Measurements from ENCODE around the gene PLPP3. TPM values are rescaled to one million over a fixed set of nuclear protein-coding genes. Genes with fewer than 3 reads are reported as not detected.

PLPP3 gene
- total RNA-seq, 1 donor from 2014 or later: 53.9 TPM

- no peak for ATAC-seq
Observed at GRCh38 chr1:56526571-56527174, 52.7 kb downstream of the PLPP3 start.

GRCh38 chr1:56525489-56526041, 53.8 kb downstream of the PLPP3 start:
- ATAC-seq: peak; percentile 48
- DNase-seq (ENCODE audit: low spot score): no peak

More at GRCh38 chr1:56526571-56527174, 52.7 kb downstream of the PLPP3 start:
- no peak for DNase-seq (ENCODE audit: low spot score)

- DNase-seq (ENCODE audit: low spot score): no peak
- ATAC-seq: no peak
Observed at GRCh38 chr1:56524263-56524662, 55.1 kb downstream of the PLPP3 start.

GRCh38 chr1:56522680-56523079, 56.7 kb downstream of the PLPP3 start:
- DNase-seq (ENCODE audit: low spot score): no peak

GRCh38 chr1:56520016-56520601, 59.3 kb downstream of the PLPP3 start:
- ATAC-seq (no peak), DNase-seq (ENCODE audit: low spot score) (no peak)

More at GRCh38 chr1:56522680-56523079, 56.7 kb downstream of the PLPP3 start:
- no peak for ATAC-seq

- DNase-seq (ENCODE audit: low spot score): no peak
- ATAC-seq: no peak
Observed at GRCh38 chr1:56517404-56518130, 61.8 kb downstream of the PLPP3 start.

GRCh38 chr1:56516539-56517252, 62.7 kb downstream of the PLPP3 start:
- ATAC-seq (peak; percentile 23), DNase-seq (ENCODE audit: low spot score) (no peak)

GRCh38 chr1:56515898-56516538, 63.3 kb downstream of the PLPP3 start:
- no peak for DNase-seq (ENCODE audit: low spot score)
- no peak for ATAC-seq

- no peak for DNase-seq (ENCODE audit: low spot score)
Observed at GRCh38 chr1:56512724-56513494, 66.5 kb downstream of the PLPP3 start.

GRCh38 chr1:56511766-56512165, 67.6 kb downstream of the PLPP3 start:
- DNase-seq (ENCODE audit: low spot score) (no peak), ATAC-seq (no peak)

More at GRCh38 chr1:56512724-56513494, 66.5 kb downstream of the PLPP3 start:
- ATAC-seq: no peak

GRCh38 chr1:56511364-56511763, 68.0 kb downstream of the PLPP3 start:
- DNase-seq (ENCODE audit: low spot score): no peak
- ATAC-seq: no peak

- no peak for DNase-seq (ENCODE audit: low spot score)
- ATAC-seq: no peak
Observed at GRCh38 chr1:56510642-56511021, 68.7 kb downstream of the PLPP3 start.

- peak; percentile 72 for DNase-seq (ENCODE audit: low spot score)
- ATAC-seq: peak; percentile 60
Observed at GRCh38 chr1:56509713-56510641, 69.4 kb downstream of the PLPP3 start.

GRCh38 chr1:56508523-56508983, 70.8 kb downstream of the PLPP3 start:
- DNase-seq (ENCODE audit: low spot score): peak; percentile 97
- ATAC-seq: peak; percentile 74

- ATAC-seq (peak; percentile 58), DNase-seq (ENCODE audit: low spot score) (no peak)
Observed at GRCh38 chr1:56507925-56508522, 71.3 kb downstream of the PLPP3 start.

- no peak for DNase-seq (ENCODE audit: low spot score)
- no peak for ATAC-seq
Observed at GRCh38 chr1:56506951-56507491, 72.3 kb downstream of the PLPP3 start.

GRCh38 chr1:56505792-56506743, 73.3 kb downstream of the PLPP3 start:
- no peak for DNase-seq (ENCODE audit: low spot score)
- ATAC-seq: no peak

All from left lobe of liver (tissue), 2 donors.